Measurements from ENCODE around the gene OR6J1.
"Not testable (repeated sequence)": the region's sequence is repeated elsewhere in the genome, so short reads cannot be mapped to it uniquely, and the experiment has no call there.

The OR6J1 gene

GRCh38 chr14:22644305-22644635 is at the start of gene OR6J1:
Gene OR6J1, minus strand, starts transcription at chr14:22644352. Its CDS starts 9,541 bp downstream, at chr14:22634811.
- H3K27me3 ChIP-seq (ENCODE audit: insufficient read depth, low read length), result no peaks in the 10 kb centered on the region
- H3K27ac ChIP-seq (ENCODE audit: low read depth, low read length), result no peak within 1 kb of the TSS
- H3K79me2 ChIP-seq (ENCODE audit: control insufficient read depth, insufficient read depth, low read length, unreplicated experiment), result no peaks in the 10 kb centered on the region
- H2AFZ ChIP-seq (ENCODE audit: low read length, unreplicated experiment), result no peak within 1 kb of the TSS
- no peak within 1 kb of the TSS for H3K4me3 ChIP-seq (ENCODE audit: low read depth, low read length)
- H3K36me3 ChIP-seq (ENCODE audit: insufficient read depth, low read length), result no peaks in the 10 kb centered on the region
- H3K4me1 ChIP-seq (ENCODE audit: control insufficient read depth, insufficient read depth, low read length, unreplicated experiment), result peaks cover 16% of the 10 kb centered on the region

- Histone ChIP-seq H2AFZ (ENCODE audit: low read length, unreplicated experiment) (no peak overlapping the region), H3K4me1 (ENCODE audit: control insufficient read depth, insufficient read depth, low read length, unreplicated experiment) (peaks cover 22% of the 10 kb centered on the region), H3K4me3 (ENCODE audit: low read depth, low read length) (no peak overlapping the region), H3K79me2 (ENCODE audit: control insufficient read depth, insufficient read depth, low read length, unreplicated experiment) (no peaks in the 10 kb centered on the region), H3K27me3 (ENCODE audit: insufficient read depth, low read length) (no peaks in the 10 kb centered on the region), H3K27ac (ENCODE audit: low read depth, low read length) (no peak overlapping the region), H3K36me3 (ENCODE audit: insufficient read depth, low read length) (no peaks in the 10 kb centered on the region)
These were observed 48.0 kb upstream of the OR6J1 start for GRCh38 chr14:22692194-22692593.

- Histone ChIP-seq H3K27me3 (ENCODE audit: insufficient read depth, low read length) (no peaks in the 10 kb centered on the region), H3K79me2 (ENCODE audit: control insufficient read depth, insufficient read depth, low read length, unreplicated experiment) (no peaks in the 10 kb centered on the region), H3K4me3 (ENCODE audit: low read depth, low read length) (no peak overlapping the region), H3K4me1 (ENCODE audit: control insufficient read depth, insufficient read depth, low read length, unreplicated experiment) (peaks cover 22% of the 10 kb centered on the region), H3K27ac (ENCODE audit: low read depth, low read length) (0 out of 2 replicates have a peak overlapping the region, but pooled peaks have one; percentile 15), H2AFZ (ENCODE audit: low read length, unreplicated experiment) (no peak overlapping the region), H3K36me3 (ENCODE audit: insufficient read depth, low read length) (no peaks in the 10 kb centered on the region)
These were observed 47.0 kb upstream of the OR6J1 start for GRCh38 chr14:22691171-22691570.

- Histone ChIP-seq H3K4me3 (ENCODE audit: low read depth, low read length) (no peak overlapping the region), H3K4me1 (ENCODE audit: control insufficient read depth, insufficient read depth, low read length, unreplicated experiment) (peaks cover 22% of the 10 kb centered on the region), H3K36me3 (ENCODE audit: insufficient read depth, low read length) (no peaks in the 10 kb centered on the region), H3K27ac (ENCODE audit: low read depth, low read length) (peak overlapping the region; percentile 26; the same call in 1 of the 2 replicates), H2AFZ (ENCODE audit: low read length, unreplicated experiment) (no peak overlapping the region), H3K27me3 (ENCODE audit: insufficient read depth, low read length) (no peaks in the 10 kb centered on the region), H3K79me2 (ENCODE audit: control insufficient read depth, insufficient read depth, low read length, unreplicated experiment) (no peaks in the 10 kb centered on the region)
These were observed 45.0 kb upstream of the OR6J1 start for GRCh38 chr14:22689199-22689598.

DNA sequence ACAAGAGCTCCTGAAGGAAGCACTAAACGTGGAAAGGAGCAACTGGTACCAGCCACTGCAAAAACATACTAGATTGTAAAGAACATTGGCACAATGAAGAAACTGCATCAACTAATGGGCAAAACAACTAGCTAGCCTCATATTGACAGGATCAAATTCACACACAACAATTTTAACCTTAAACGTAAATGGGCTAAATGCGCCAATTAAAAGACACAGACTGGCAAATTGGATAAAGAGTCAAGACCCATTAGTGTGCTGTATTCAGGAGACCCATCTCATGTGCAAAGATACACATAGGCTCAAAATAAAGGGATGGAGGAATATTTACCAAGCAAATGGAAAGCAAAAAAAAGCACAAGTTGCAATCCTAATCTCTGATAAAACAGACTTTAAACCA is 43.8 kb upstream of the OR6J1 start:
- not testable (repeated sequence) for H3K27me3 ChIP-seq (ENCODE audit: insufficient read depth, low read length)

DNA sequence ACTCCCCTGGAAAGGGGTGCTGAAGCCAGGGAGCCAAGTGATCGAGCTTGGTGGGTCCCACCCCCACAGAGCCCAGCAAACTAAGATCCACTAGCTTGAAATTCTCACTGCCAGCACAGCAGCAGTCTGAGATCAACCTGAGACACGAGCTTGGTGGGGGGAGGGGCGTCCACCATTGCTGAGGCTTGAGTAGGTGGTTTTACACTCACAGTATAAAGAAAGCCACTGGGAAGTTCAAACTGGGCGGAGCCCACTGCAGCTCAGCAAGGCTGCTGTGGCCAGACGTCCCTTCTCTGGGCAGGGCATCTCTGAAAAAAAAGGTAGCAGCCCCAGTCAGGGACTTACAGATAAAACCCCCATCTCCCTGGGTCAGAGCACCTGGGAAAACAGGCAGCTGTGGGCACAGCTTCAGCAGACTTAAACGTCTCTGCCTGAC is 42.0 kb upstream of the OR6J1 start:
- not testable (repeated sequence) for H3K79me2 ChIP-seq (ENCODE audit: control insufficient read depth, insufficient read depth, low read length, unreplicated experiment); H3K27me3 ChIP-seq (ENCODE audit: insufficient read depth, low read length); H3K36me3 ChIP-seq (ENCODE audit: insufficient read depth, low read length); H3K27ac ChIP-seq (ENCODE audit: low read depth, low read length); H3K4me3 ChIP-seq (ENCODE audit: low read depth, low read length); H2AFZ ChIP-seq (ENCODE audit: low read length, unreplicated experiment)
- H3K4me1 ChIP-seq (ENCODE audit: control insufficient read depth, insufficient read depth, low read length, unreplicated experiment), result peaks cover 15% of the 10 kb centered on the region

More for the DNA sequence above, 43.8 kb upstream of the OR6J1 start:
- not testable (repeated sequence) for H2AFZ ChIP-seq (ENCODE audit: low read length, unreplicated experiment); H3K36me3 ChIP-seq (ENCODE audit: insufficient read depth, low read length); H3K27ac ChIP-seq (ENCODE audit: low read depth, low read length); H3K79me2 ChIP-seq (ENCODE audit: control insufficient read depth, insufficient read depth, low read length, unreplicated experiment); H3K4me3 ChIP-seq (ENCODE audit: low read depth, low read length)
- H3K4me1 ChIP-seq (ENCODE audit: control insufficient read depth, insufficient read depth, low read length, unreplicated experiment), result peaks cover 22% of the 10 kb centered on the region

- Histone ChIP-seq H3K4me3 (ENCODE audit: low read depth, low read length) (no peak overlapping the region), H2AFZ (ENCODE audit: low read length, unreplicated experiment) (no peak overlapping the region), H3K36me3 (ENCODE audit: insufficient read depth, low read length) (no peaks in the 10 kb centered on the region), H3K27ac (ENCODE audit: low read depth, low read length) (no peak overlapping the region), H3K4me1 (ENCODE audit: control insufficient read depth, insufficient read depth, low read length, unreplicated experiment) (peaks cover 8% of the 10 kb centered on the region), H3K79me2 (ENCODE audit: control insufficient read depth, insufficient read depth, low read length, unreplicated experiment) (no peaks in the 10 kb centered on the region), H3K27me3 (ENCODE audit: insufficient read depth, low read length) (no peaks in the 10 kb centered on the region)
These were observed 41.3 kb upstream of the OR6J1 start for GRCh38 chr14:22685467-22685866.

GRCh38 chr14:22683428-22683827 is 39.3 kb upstream of the OR6J1 start:
- H3K4me1 ChIP-seq (ENCODE audit: control insufficient read depth, insufficient read depth, low read length, unreplicated experiment); H3K36me3 ChIP-seq (ENCODE audit: insufficient read depth, low read length); H3K27me3 ChIP-seq (ENCODE audit: insufficient read depth, low read length); H2AFZ ChIP-seq (ENCODE audit: low read length, unreplicated experiment); H3K27ac ChIP-seq (ENCODE audit: low read depth, low read length); H3K79me2 ChIP-seq (ENCODE audit: control insufficient read depth, insufficient read depth, low read length, unreplicated experiment); H3K4me3 ChIP-seq (ENCODE audit: low read depth, low read length): not testable (repeated sequence)

- H3K79me2 ChIP-seq (ENCODE audit: control insufficient read depth, insufficient read depth, low read length, unreplicated experiment), result no peaks in the 10 kb centered on the region
- no peaks in the 10 kb centered on the region for H3K36me3 ChIP-seq (ENCODE audit: insufficient read depth, low read length)
- no peak overlapping the region for H3K27ac ChIP-seq (ENCODE audit: low read depth, low read length)
- no peaks in the 10 kb centered on the region for H3K4me1 ChIP-seq (ENCODE audit: control insufficient read depth, insufficient read depth, low read length, unreplicated experiment)
- H2AFZ ChIP-seq (ENCODE audit: low read length, unreplicated experiment), result no peak overlapping the region
- no peak overlapping the region for H3K4me3 ChIP-seq (ENCODE audit: low read depth, low read length)
- peaks cover 9% of the 10 kb centered on the region; the same call in 1 of the 2 replicates for H3K27me3 ChIP-seq (ENCODE audit: insufficient read depth, low read length)
These were observed 34.1 kb upstream of the OR6J1 start for GRCh38 chr14:22678221-22678620.

- H3K36me3 ChIP-seq (ENCODE audit: insufficient read depth, low read length); H3K4me1 ChIP-seq (ENCODE audit: control insufficient read depth, insufficient read depth, low read length, unreplicated experiment); H2AFZ ChIP-seq (ENCODE audit: low read length, unreplicated experiment); H3K4me3 ChIP-seq (ENCODE audit: low read depth, low read length); H3K27me3 ChIP-seq (ENCODE audit: insufficient read depth, low read length); H3K27ac ChIP-seq (ENCODE audit: low read depth, low read length); H3K79me2 ChIP-seq (ENCODE audit: control insufficient read depth, insufficient read depth, low read length, unreplicated experiment): not testable (repeated sequence)
These were observed 33.4 kb upstream of the OR6J1 start for GRCh38 chr14:22677551-22677950.

DNA sequence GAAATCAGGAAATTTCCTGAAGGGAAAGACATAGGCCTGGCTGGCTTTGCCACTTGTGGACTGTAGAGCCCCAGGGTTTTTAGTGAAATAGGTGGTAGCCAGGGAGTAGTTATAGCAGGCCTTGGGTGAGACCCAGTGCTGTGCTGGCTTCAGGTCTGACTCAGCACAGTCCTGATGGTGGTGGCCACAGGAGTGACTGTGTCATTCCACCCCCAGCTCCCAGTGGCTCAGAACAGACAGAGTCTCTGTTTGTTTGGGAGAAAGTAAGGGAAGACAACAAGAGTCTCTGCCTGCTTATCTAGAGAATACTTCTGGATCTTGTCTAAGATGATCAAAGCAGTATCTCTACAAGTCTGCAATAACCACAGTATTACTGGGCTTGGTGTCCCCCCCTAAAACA is 27.5 kb upstream of the OR6J1 start:
- Histone ChIP-seq H3K4me1 (ENCODE audit: control insufficient read depth, insufficient read depth, low read length, unreplicated experiment) (peaks cover 32% of the 10 kb centered on the region), H3K36me3 (ENCODE audit: insufficient read depth, low read length) (no peaks in the 10 kb centered on the region), H3K79me2 (ENCODE audit: control insufficient read depth, insufficient read depth, low read length, unreplicated experiment) (no peaks in the 10 kb centered on the region), H2AFZ (ENCODE audit: low read length, unreplicated experiment) (no peak overlapping the region), H3K27ac (ENCODE audit: low read depth, low read length) (peak overlapping the region; percentile 17; the same call in 1 of the 2 replicates), H3K4me3 (ENCODE audit: low read depth, low read length) (no peak overlapping the region), H3K27me3 (ENCODE audit: insufficient read depth, low read length) (no peaks in the 10 kb centered on the region)
